ENCODE measurements around the gene TOP3A. TPM values are rescaled to one million over a fixed set of nuclear protein-coding genes. Genes with fewer than 3 reads are reported as not detected.

TOP3A gene
- total RNA-seq, 1 donor: 33.0 TPM

DNA sequence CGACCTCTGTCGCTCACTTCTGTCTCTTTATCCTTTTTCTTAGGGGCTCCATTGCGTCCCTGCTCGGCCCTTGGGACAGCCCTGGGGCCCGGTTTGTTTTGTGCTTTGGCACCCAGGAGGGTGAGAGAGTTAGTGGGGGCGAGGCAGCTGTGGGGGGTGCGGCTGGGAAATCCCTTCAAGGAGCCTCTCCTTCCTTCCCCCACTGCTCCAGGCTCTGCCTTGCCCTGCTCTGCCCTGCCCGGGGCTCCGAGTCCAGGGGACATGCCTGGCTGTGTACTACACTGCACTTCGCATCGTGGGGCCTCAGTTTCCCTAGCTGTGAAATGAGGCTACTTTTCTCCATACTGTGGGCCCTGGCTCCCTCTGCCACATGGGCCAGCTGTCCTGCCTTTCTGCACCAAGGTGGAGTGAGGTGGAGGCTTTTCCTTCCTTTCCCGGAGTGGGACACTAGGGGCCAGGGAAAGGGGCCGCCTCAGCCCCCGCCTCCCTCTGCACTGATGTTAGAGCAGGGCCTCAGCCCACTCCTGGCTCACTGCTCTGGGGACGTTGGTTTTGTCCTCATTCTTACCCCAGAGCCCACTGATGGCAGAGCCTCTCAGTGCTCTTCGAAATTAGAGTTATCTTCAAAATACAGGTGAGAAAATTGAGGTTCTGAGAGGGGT, 88.4 kb downstream of the TOP3A start:
- Histone ChIP-seq H3K27me3 (ENCODE audit: insufficient read depth, low read length) (no peaks in the 10 kb centered on the region), H3K4me3 (ENCODE audit: low read length) (peak overlapping the region; percentile 53), H3K9me3 (ENCODE audit: low read depth, low read length) (no peaks in the 10 kb centered on the region), H3K4me1 (ENCODE audit: insufficient read depth, low read length) (peaks cover 18% of the 10 kb centered on the region)

DNA sequence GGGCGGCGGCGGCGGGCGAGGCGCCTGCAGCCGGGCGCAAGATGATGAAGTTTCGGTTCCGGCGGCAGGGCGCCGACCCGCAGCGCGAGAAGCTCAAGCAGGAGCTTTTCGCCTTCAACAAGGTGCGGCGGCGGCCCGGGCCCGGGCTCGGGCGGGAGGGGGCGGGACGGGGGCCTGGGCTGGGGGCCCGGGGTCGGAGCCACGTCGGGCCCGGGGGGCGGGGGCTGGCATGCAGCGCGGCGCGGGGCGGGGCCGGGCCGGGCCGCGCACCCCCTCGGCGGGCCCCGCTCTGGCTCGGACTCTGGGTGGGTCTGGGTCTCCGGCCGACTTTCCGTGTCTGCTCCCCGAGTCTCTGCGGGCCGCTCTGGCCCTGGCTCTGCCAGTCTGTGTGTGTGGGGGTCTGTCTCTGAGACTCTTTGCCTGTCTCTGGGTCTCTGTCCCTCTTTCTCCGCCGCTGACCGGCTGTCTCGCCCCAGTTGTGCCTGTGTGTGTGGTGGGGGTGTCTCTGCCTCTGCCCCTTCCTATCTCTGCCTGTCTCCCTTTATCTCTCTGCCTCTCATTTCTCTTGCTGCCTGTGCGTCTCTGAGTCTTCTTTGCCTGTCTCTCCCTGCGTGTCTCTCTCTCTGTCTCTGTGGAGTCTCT, 89.0 kb downstream of the TOP3A start:
- Histone ChIP-seq H3K9me3 (ENCODE audit: low read depth, low read length) (no peaks in the 10 kb centered on the region), H3K4me1 (ENCODE audit: insufficient read depth, low read length) (peaks cover 18% of the 10 kb centered on the region), H3K4me3 (ENCODE audit: low read length) (peak overlapping the region; percentile 53), H3K27me3 (ENCODE audit: insufficient read depth, low read length) (no peaks in the 10 kb centered on the region)

DNA sequence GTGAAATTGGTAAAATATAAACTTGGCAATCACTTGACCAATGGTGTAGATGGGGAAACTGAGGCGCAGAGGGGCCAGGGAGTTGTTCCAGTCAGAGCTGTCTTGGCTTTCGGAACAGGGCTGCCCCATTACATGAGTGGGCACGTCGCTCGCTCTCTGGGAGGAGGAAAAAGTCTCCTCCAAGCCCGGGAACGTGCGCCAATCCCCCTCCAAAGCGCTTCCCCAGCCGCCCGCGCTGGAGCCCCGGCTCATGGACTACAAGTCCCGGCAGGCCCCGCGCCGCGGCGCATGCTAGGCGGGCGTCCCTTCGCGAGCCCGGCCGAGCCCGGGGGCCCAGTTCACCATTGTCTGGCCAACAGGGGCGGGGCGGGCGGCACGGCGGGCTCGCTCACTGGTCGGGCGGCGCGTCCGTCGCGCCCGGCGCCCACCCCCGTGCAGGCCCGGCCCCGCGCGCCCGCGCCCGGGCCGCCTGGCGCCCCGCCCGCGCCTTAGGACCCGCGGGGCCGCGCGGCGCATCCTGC, 89.6 kb downstream of the TOP3A start, which contains the start of gene LLGL1:
LLGL1 (plus strand) TSS at position 515 of the 521 bp plus-strand sequence. CDS start 48 bp downstream, outside the sequence.
- H3K4me3 ChIP-seq (ENCODE audit: low read length): peak within 1 kb of the TSS; percentile 53
- H3K4me1 ChIP-seq (ENCODE audit: insufficient read depth, low read length): peaks cover 18% of the 10 kb centered on the region
- H3K9me3 ChIP-seq (ENCODE audit: low read depth, low read length): no peaks in the 10 kb centered on the region
- no peaks in the 10 kb centered on the region for H3K27me3 ChIP-seq (ENCODE audit: insufficient read depth, low read length)

DNA sequence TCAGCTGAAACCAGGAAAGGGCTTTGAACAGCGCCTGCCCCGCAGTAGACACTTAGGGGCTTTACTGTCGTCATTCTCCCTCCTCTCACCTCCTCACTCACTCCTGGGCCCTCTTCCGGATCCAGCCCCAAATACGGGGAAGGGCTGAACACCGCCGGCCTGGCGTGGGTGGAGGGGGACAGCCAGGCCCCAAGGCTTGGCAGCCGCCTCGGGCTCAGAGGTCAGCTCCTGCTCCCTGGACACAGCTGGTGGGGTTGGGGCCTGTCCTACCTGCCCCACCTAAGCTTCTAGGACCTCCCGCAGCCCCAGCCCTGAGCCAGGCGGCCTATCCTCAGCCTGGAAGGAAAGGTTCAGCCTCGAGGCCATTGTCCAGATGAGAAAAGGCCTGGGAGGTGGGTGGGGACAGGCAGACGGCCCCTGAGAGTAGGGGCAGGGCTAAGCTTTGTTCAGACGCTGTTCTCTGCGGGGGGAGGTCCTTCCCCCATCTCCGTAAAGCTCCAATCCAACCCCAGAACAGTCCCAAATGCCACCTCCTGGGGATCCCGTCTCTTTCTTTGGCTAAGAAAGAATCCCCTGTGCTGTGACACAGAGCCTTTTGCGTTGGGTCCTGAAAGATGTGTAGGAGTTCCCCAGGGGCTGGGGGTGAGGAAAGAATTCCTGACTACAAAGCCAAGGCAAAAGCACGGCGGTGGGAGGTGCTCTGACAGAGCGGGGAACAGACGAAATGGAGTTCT, 90.2 kb downstream of the TOP3A start:
- H3K4me1 ChIP-seq (ENCODE audit: insufficient read depth, low read length): peaks cover 18% of the 10 kb centered on the region
- H3K9me3 ChIP-seq (ENCODE audit: low read depth, low read length): no peaks in the 10 kb centered on the region
- no peak overlapping the region for H3K4me3 ChIP-seq (ENCODE audit: low read length)
- H3K27me3 ChIP-seq (ENCODE audit: insufficient read depth, low read length): no peaks in the 10 kb centered on the region

DNA sequence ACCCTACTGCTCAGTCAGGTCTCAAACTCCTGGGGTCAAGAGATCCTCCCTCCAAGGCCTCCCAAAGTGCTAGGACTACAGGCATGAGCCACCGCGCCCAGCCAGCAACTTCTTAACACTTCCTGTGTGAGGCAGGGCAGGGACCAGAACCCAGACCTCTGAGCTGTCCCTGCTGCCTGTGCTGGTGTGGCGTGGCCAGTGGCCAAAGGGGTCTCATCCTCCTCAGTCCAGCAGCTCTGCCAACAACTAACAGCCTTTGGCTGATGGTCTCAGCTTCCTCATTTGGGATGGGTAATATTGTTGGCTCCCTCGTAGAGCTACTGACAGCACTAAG, 90.8 kb downstream of the TOP3A start:
- Histone ChIP-seq H3K27me3 (ENCODE audit: insufficient read depth, low read length) (no peaks in the 10 kb centered on the region), H3K9me3 (ENCODE audit: low read depth, low read length) (no peaks in the 10 kb centered on the region), H3K4me3 (ENCODE audit: low read length) (no peak overlapping the region), H3K4me1 (ENCODE audit: insufficient read depth, low read length) (peaks cover 18% of the 10 kb centered on the region)

Other genes starting within 250 kb of the TOP3A start
- 32.5 TPM for gene DRG2, start 227.0 kb downstream of the TOP3A start, total RNA-seq
- gene MYO15A, start 206.2 kb downstream of the TOP3A start, total RNA-seq: 0.84 TPM
- 97.9 TPM for gene ALKBH5, start 131.2 kb downstream of the TOP3A start, total RNA-seq
- gene LLGL1, start 89.4 kb downstream of the TOP3A start, total RNA-seq: 8.6 TPM
- 122 TPM for gene FLII, start 56.3 kb downstream of the TOP3A start, total RNA-seq
- 5.9 TPM for gene MIEF2, start 54.3 kb downstream of the TOP3A start, total RNA-seq
- gene SMCR8, start 299 bp upstream of the TOP3A start, total RNA-seq: 55.6 TPM
- 3.1 TPM for gene SHMT1, start 48.6 kb upstream of the TOP3A start, total RNA-seq
- gene EVPLL, start 62.8 kb upstream of the TOP3A start, total RNA-seq: not detected
- 0.63 TPM for gene LGALS9C, start 161.8 kb upstream of the TOP3A start, total RNA-seq